ENCODE results near the gene ZNF22.

- no peak for TF ChIP-seq EZH2 (IDR thresholded peaks at IDR 0.05; ENCODE audit: borderline replicate concordance, low read depth, low read length, poor library complexity, severe bottlenecking)
- TF ChIP-seq CTCF (conservative IDR thresholded peaks at IDR 0.05; ENCODE audit: low read depth, low read length) = no peak
Observed at GRCh38 chr10:45035673-45036072, 35.0 kb downstream of the ZNF22 start.

Data from A673 (cell line).